Measurements from ENCODE around the gene RAPGEF3. TPM values are rescaled to one million over a fixed set of nuclear protein-coding genes. Genes with fewer than 3 reads are reported as not detected.

The RAPGEF3 gene
- total and polyA plus RNA-seq, 9 of the 15 experiments (the other 6 are each of a cell fraction or from before 2014, with no cell fraction given): 0.03 to 0.78 (median 0.37) TPM; not detected in 1

DNA sequence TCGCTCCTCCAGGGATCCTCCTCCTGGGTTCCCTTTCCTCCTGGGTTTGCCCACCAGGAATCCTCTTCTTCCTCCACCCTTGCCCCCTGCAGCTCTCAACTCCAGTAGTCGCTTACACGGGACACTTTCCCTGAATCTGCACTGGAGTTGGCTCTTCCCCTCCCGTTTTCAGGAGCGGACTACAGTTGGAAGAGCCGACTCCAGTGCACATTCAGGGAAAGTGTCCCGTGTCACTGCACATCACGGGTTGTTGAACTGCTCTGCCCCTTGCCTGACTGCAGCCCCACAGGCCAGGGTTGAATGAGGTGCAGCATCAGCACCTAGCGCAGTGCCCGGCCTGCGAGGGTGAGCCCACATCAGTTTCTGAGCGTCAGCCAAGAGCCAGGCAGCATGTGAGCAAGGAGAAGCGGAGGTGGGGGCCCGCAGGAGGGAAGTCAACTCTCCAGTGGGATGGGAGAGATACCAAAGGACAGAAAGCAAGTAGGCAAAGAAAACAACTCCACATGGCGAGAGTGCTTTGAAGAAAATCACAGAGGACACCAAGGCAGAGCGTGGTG lies 13.1 kb downstream of the RAPGEF3 start (continued):
- TF ChIP-seq, protein P1, sequence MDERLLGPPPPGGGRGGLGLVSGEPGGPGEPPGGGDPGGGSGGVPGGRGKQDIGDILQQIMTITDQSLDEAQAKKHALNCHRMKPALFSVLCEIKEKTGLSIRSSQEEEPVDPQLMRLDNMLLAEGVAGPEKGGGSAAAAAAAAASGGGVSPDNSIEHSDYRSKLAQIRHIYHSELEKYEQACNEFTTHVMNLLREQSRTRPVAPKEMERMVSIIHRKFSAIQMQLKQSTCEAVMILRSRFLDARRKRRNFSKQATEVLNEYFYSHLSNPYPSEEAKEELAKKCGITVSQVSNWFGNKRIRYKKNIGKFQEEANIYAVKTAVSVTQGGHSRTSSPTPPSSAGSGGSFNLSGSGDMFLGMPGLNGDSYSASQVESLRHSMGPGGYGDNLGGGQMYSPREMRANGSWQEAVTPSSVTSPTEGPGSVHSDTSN (CRISPR knock-in tag; IDR thresholded peaks at IDR 0.05; ENCODE audit: low read depth): no peak
- TF ChIP-seq, protein P1 (tag; conservative IDR thresholded peaks at IDR 0.05; ENCODE audit: low read depth): no peak

DNA sequence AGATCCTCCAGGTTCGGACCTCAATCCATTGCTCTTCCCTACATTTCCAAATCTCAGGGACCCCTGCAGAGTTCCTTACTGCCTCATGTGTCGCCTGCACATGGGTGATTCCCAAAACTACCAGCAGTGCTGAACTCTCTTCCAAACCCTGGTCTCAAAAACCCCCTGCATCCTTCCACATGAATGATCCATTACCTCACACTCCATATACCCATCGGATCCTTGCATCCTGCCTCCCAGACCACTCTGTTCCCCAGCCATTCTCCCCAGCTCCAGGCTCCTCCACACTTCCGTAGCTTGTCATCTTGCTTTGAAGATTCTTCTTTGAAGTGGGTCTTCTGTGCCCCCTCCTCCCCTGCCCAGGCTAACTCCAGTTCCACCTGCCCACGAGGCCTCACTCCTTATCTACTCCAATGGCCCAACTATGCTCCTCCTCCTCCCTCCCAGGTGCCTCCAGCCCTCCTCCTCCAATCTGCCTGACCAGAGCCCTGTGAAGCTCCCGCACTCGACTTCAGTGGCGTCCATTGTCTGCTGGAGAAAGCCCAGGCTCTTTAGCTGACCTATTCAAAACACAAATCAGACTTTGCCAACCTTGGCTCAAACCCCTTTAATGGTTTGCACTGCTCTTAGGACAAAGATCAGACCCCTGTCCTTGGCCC lies 13.8 kb downstream of the RAPGEF3 start:
- POLR2A ChIA-PET: interaction anchor here (0.6 to 1.4 kb wide), 8 partner anchors 10 to 105 kb away, joined by 3 to 4 read pairs (median 3); partner anchors contain the start of gene RAPGEF3
- 13% methylated on average over 8 of the region's 8 CpGs for WGBS (ENCODE audit: insufficient coverage, low coverage, missing lambda C conversion rate)
- intact Hi-C loops (cut with micrococcal nuclease): loop anchor here (2.0 kb wide), 1 partner anchor 22 kb away; no protein-coding TSS in a partner anchor

More for the DNA sequence above, 13.8 kb downstream of the RAPGEF3 start:
- Histone ChIP-seq H3K4me3 (no peak overlapping the region), H3K9me3 (replicated peaks; ENCODE audit: control insufficient read depth, insufficient read depth, low read depth, low read length) (no peaks in the 10 kb centered on the region), H3K79me2 (ENCODE audit: control insufficient read depth, insufficient read depth, low read length) (no peaks in the 10 kb centered on the region), H3K4me2 (ENCODE audit: insufficient read depth, low read length) (no peak overlapping the region), H3K27ac (ENCODE audit: extremely low read depth, low read depth, low read length) (no peak overlapping the region), H3K27me3 (ENCODE audit: control insufficient read depth in 2 of 2, insufficient read depth in 2 of 2, low read length in 2 of 2) (peaks cover 23 to 65% of the 10 kb centered on the region in 2 experiments), H3K9ac (ENCODE audit: insufficient read depth in 1 of 2, low read depth in 2 of 2, low read length in 2 of 2) (peak overlapping the region in 1 of 2 experiments; percentile 61; a peak in 1 of 4 replicates), H2AFZ (ENCODE audit: low read depth, low read length) (no peak overlapping the region), H3K9me1 (ENCODE audit: control insufficient read depth, insufficient read depth, low read length) (no peaks in the 10 kb centered on the region), H3K36me3 (ENCODE audit: control insufficient read depth, insufficient read depth, low read length) (no peaks in the 10 kb centered on the region), H3K4me1 (replicated peaks in 1 of 2; ENCODE audit: control insufficient read depth in 2 of 2, insufficient read depth in 2 of 2, low read length in 2 of 2) (peaks cover 12 to 40% of the 10 kb centered on the region in 2 experiments), H4K20me1 (replicated peaks; ENCODE audit: control insufficient read depth, insufficient read depth, low read length) (no peaks in the 10 kb centered on the region; the same call in 1 of the 2 replicates)
- CTCF ChIA-PET (ENCODE audit: low intra/inter-chr PET ratio): interaction anchor here (1.3 to 5.5 kb wide), 4 partner anchors 15 to 93 kb away, joined by 6 to 59 read pairs (median 29); no protein-coding TSS in a partner anchor
- peak; percentile 94 for TF ChIP-seq ZNF263 (CRISPR knock-in tag; IDR thresholded peaks at IDR 0.05; ENCODE audit: borderline replicate concordance)
- no peak for TF ChIP-seq ZNF75A (CRISPR knock-in tag; IDR thresholded peaks at IDR 0.05)
- TF ChIP-seq HNRNPLL (IDR thresholded peaks at IDR 0.05; ENCODE audit: low read depth, low read length, poor library complexity, severe bottlenecking): peak; percentile 12
- peak in 1 of 4 experiments; percentile 27 for DNase-seq (ENCODE audit: extremely low read depth in 1 of 4, low spot score in 3 of 4)
- BruUV-seq (replicated peaks): no TSS peak
- peak; percentile 25; the same call in 2 of the 3 replicates for ATAC-seq
- in situ Hi-C loops (cut with MboI): no loop called here
- peak; percentile 23 for FAIRE-seq
